Measurements from ENCODE around the gene GRIP2.

GRIP2 gene

DNA sequence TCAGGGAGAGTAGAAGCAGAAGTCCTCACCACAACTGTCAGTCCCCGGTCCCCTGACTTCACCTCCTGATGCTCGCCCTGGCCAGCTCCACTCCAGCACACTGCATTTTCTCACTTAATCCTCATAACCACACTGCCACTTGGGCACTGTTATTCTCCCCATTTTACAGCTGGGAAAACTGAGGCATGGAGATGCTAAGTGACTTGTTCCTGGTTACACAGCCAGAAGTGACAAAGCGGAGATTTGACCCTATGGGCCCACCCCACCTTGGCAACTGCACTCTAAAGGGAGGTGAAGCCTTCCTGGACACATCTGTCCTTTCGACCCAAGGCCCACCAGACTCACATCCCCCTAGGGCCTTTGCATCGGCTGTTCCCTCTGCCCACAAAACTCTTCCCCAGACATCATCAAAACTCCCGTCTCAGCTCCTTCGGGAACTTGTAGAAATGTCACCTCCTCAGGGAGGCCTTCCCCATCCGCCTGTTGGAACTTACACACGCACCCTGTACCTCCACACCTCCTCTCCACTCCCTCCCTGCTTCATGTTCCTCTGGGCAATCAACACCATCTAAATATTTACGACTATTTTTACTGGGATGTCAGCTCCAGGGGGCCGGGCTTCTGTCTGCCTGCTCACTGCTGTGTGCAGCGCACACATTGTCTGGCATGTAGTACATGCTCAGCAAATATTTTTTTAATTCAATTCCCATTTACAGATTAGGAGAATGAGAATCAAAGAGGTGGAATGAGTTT, 3.1 kb downstream of the GRIP2 start:
- FAIRE-seq: no peak

DNA sequence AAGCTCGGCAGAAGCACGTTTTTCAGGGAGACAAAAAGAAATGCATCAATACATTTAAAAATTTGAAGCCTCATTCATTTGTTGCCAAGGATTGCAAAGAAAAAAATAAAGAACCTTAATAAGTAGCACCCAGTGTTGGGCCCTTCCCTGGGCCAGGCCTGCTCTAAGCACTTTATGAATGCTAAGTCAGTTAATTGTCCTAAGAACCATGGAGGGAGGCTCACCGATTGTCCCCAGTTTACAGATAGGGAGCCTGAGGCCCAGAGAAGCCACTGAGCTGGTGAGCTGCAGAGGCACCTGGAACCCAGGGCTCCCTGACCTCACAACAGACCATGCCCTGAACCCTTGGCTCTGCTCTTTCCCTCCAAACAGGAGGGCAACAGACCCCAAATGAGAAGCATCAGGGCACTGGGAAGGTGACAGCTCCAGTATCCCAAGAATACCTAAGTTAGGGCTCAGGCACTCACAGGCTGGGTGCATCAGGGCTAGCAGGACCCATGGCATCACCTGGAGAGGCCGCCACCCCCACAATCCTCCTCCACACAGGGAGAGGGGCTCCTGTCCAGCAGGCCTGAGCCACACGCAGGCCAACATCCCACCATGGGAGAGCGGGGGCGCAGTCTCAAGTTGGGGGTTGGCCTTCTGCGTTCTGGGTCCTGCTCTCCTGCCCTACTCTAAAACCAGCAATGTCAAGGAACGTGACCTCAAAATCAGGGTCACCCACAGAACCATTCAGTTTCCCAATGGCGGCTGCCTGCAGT, 3.9 kb downstream of the GRIP2 start:
- FAIRE-seq (no peak), DNase-seq (ENCODE audit: insufficient read length, low spot score) (no peak)
- TF ChIP-seq POLR2AphosphoS5 (IDR thresholded peaks at IDR 0.05; ENCODE audit: low read depth, low read length) (no peak), SPI1 (IDR thresholded peaks at IDR 0.05; ENCODE audit: low read depth, low read length) (no peak), PAX5 (IDR thresholded peaks at IDR 0.05; ENCODE audit: insufficient read depth, low read length, severe bottlenecking) (no peak), POU2F2 (IDR thresholded peaks at IDR 0.05; ENCODE audit: low read depth, low read length) (no peak), POLR2A (IDR thresholded peaks at IDR 0.05; ENCODE audit: low read depth, low read length) (no peak), TAF1 (IDR thresholded peaks at IDR 0.05; ENCODE audit: low read depth, low read length) (no peak)

More for the DNA sequence above, 3.1 kb downstream of the GRIP2 start:
- TF ChIP-seq POLR2A (IDR thresholded peaks at IDR 0.05; ENCODE audit: low read depth, low read length) (no peak), POLR2AphosphoS5 (IDR thresholded peaks at IDR 0.05; ENCODE audit: low read depth, low read length) (no peak), PAX5 (IDR thresholded peaks at IDR 0.05; ENCODE audit: insufficient read depth, low read length, severe bottlenecking) (no peak), TAF1 (IDR thresholded peaks at IDR 0.05; ENCODE audit: low read depth, low read length) (no peak), POU2F2 (IDR thresholded peaks at IDR 0.05; ENCODE audit: low read depth, low read length) (no peak), SPI1 (IDR thresholded peaks at IDR 0.05; ENCODE audit: low read depth, low read length) (no peak)
- DNase-seq (ENCODE audit: insufficient read length, low spot score): no peak

DNA sequence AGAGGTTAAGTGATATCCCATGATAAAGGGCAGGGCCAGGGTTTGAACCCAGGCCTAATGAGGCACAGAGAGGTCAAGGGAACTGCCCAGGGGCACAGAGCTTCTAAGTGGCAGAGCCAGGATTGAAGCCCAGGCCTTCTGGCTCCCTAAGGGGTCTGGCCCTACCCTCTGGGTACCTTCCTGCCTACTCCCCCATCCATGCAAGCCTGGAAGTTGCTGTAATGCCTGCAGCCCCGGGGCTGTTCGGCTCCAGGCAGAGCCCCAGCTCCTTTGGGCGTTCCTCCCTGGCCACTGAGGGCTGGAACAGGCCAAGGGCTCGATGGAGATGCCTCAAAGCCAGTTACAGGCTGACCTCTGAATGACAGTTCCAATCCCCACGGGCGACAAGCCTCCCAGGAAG, 4.5 kb downstream of the GRIP2 start:
- TF ChIP-seq TAF1 (IDR thresholded peaks at IDR 0.05; ENCODE audit: low read depth, low read length) (no peak), POU2F2 (IDR thresholded peaks at IDR 0.05; ENCODE audit: low read depth, low read length) (no peak), SPI1 (IDR thresholded peaks at IDR 0.05; ENCODE audit: low read depth, low read length) (no peak), POLR2A (IDR thresholded peaks at IDR 0.05; ENCODE audit: low read depth, low read length) (no peak), POLR2AphosphoS5 (IDR thresholded peaks at IDR 0.05; ENCODE audit: low read depth, low read length) (no peak), PAX5 (IDR thresholded peaks at IDR 0.05; ENCODE audit: insufficient read depth, low read length, severe bottlenecking) (no peak)
- DNase-seq (ENCODE audit: insufficient read length, low spot score) (no peak), FAIRE-seq (no peak)

DNA sequence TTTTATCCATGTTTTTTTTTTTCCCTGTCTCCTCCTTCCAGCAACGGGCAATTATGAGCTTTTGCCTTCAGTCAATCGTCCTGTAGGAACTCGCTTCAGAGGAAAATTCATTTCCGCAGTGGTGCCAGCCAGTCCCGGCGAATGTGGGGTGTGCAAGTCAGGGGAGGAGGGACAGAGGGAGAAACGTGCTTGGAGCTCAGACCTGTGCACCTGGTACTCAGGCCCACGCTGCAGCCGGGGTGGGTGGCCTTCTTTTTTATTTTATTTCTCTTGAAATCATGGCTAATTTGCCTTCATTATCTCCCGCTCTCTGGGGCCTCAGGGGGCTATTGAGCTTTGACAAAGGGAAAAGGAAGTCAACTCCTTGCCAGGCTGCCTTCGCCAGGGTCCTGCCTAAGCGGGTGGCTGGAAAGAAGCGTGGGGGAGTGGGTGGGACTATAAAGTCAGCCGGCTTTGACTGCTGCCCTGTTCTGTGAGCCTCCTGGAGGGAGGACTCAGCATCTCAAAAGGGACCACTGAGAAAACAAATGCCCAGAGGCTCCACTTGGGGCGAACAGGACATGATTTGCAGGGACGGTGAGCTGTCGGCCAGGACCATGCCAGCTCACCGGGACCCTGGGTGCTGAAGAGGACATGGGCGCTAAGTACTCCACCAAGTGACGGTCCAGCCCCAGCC, 5.5 kb downstream of the GRIP2 start:
- DNase-seq (ENCODE audit: insufficient read length, low spot score): no peak
- no peak for TF ChIP-seq POLR2AphosphoS5 (IDR thresholded peaks at IDR 0.05; ENCODE audit: low read depth, low read length)
- no peak for TF ChIP-seq TAF1 (IDR thresholded peaks at IDR 0.05; ENCODE audit: low read depth, low read length)
- TF ChIP-seq POLR2A (IDR thresholded peaks at IDR 0.05; ENCODE audit: low read depth, low read length): no peak
- TF ChIP-seq PAX5 (IDR thresholded peaks at IDR 0.05; ENCODE audit: insufficient read depth, low read length, severe bottlenecking): no peak
- no peak for TF ChIP-seq SPI1 (IDR thresholded peaks at IDR 0.05; ENCODE audit: low read depth, low read length)
- no peak for TF ChIP-seq POU2F2 (IDR thresholded peaks at IDR 0.05; ENCODE audit: low read depth, low read length)
- FAIRE-seq: no peak

DNA sequence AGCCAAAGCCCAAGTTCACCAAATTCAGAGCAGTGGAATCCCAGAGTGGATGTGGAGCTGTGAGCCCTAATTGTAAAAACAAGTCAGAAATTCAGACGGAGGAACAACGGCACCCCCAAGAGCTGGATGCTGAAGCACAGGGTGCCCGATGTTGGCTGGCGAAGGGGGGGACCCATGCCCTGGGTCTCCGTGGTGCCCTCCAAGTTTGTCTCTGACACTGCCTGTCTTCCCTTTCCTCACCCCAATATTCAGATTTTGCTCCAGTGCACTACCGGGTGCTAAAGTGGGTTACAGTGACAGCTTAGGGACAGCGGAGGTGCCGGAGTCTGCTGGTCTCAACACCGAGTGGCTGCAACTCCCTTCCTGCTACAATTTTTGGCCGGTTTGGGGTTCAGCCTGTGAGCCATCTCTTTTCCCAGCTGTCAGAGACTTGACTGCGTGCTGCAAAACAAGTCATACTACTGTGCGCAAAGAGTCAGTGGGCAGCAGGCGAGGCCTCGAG, 6.6 kb downstream of the GRIP2 start:
- no peak for DNase-seq (ENCODE audit: insufficient read length, low spot score)
- no peak for TF ChIP-seq PAX5 (IDR thresholded peaks at IDR 0.05; ENCODE audit: insufficient read depth, low read length, severe bottlenecking)
- FAIRE-seq: no peak

DNA sequence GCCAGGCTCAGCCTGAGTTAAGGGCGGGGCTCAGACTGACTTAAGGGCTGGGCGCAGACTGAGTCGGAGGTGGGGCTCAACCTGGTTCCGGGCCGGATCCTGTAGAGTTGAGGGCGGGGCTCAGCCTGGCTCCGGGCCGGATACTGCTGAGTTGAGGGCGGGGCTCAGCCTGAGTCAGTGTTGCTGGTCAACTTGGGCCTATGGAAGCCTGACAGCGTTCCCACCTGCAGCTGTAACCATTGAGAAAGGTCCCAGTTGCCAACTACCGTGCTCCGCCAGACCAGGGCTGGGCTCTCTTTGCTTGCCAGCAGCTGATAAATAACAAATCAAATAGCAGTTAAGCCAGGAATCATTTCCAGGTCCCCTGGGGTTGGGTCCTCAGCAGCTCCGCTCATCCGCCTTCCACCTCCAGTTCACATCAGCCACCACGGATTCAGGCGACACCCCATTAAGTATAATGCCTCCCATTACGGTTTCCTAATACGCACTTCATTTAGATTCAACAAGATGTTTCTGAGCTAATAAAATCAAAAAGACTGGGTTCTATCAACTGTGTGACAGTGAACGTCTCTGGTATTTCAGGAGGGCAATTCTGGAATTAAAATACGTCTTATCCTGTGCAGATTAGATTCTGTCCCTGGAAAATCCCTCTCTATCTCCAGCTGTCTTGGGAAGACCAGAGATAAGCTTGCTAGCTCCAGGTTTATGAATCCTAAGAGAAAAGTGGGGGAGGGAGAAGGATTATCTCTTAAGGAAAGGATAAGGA, 7.3 kb downstream of the GRIP2 start:
- no peak for FAIRE-seq
- TF ChIP-seq TAF1 (IDR thresholded peaks at IDR 0.05; ENCODE audit: low read depth, low read length) (no peak), SPI1 (IDR thresholded peaks at IDR 0.05; ENCODE audit: low read depth, low read length) (no peak), POLR2AphosphoS5 (IDR thresholded peaks at IDR 0.05; ENCODE audit: low read depth, low read length) (no peak), PAX5 (IDR thresholded peaks at IDR 0.05; ENCODE audit: insufficient read depth, low read length, severe bottlenecking) (no peak), POLR2A (IDR thresholded peaks at IDR 0.05; ENCODE audit: low read depth, low read length) (no peak), POU2F2 (IDR thresholded peaks at IDR 0.05; ENCODE audit: low read depth, low read length) (no peak)
- no peak for DNase-seq (ENCODE audit: insufficient read length, low spot score)

DNA sequence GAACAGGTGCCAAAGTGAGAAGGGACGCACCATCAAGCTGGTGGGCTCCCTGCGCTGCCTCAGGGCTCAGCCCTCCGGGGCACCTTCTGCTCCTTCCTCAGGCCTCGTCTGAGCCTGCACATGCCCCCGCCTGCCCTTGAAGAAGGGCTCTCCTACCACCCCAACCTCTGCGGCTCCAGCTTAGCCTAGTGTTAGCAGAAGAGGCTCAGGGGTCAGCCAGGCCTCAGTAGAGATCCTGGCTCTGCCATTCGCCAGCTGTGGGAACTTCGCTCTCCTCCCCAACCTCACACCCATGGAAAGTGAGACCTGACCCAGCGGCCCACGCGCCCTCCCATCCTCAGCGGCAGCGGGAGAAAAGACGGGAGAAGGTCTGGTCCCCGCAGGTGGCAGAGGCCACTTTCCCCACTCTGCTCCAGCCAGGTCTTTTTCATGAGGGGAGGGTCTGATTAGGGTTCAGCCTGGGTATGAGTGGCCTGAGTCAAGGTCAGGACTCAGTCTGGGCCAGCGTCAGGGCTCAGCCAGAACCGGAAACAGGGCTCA, 8.2 kb downstream of the GRIP2 start:
- DNase-seq (ENCODE audit: insufficient read length, low spot score) (no peak), FAIRE-seq (no peak)
- TF ChIP-seq POU2F2 (IDR thresholded peaks at IDR 0.05; ENCODE audit: low read depth, low read length) (no peak), POLR2AphosphoS5 (IDR thresholded peaks at IDR 0.05; ENCODE audit: low read depth, low read length) (no peak), SPI1 (IDR thresholded peaks at IDR 0.05; ENCODE audit: low read depth, low read length) (no peak), PAX5 (IDR thresholded peaks at IDR 0.05; ENCODE audit: insufficient read depth, low read length, severe bottlenecking) (no peak), TAF1 (IDR thresholded peaks at IDR 0.05; ENCODE audit: low read depth, low read length) (no peak), POLR2A (IDR thresholded peaks at IDR 0.05; ENCODE audit: low read depth, low read length) (no peak)

DNA sequence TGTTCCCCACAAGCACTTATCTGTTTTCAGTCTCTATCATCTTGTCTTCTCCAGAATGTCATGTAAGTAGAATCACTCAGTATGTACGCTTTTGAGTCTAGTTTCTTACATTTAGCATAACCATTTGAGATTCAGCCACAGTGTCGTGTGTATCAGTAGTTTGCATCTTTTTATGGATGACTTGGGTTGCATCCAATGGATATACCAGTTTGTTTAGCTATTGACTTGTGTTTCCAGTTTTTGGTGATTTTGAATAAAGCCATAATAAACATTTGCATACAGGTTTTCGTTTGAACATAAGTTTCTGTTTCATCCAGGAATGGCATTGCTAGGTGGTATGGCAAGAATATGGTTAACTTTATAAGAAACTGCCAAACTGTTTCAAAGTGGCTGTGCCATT, 12.1 kb downstream of the GRIP2 start:
- TF ChIP-seq SPI1 (IDR thresholded peaks at IDR 0.05; ENCODE audit: low read depth, low read length) (no peak), TAF1 (IDR thresholded peaks at IDR 0.05; ENCODE audit: low read depth, low read length) (no peak), POLR2AphosphoS5 (IDR thresholded peaks at IDR 0.05; ENCODE audit: low read depth, low read length) (no peak), POU2F2 (IDR thresholded peaks at IDR 0.05; ENCODE audit: low read depth, low read length) (no peak), POLR2A (IDR thresholded peaks at IDR 0.05; ENCODE audit: low read depth, low read length) (no peak), PAX5 (IDR thresholded peaks at IDR 0.05; ENCODE audit: insufficient read depth, low read length, severe bottlenecking) (no peak)
- FAIRE-seq (no peak), DNase-seq (ENCODE audit: insufficient read length, low spot score) (no peak)
